Measurements from ENCODE around the gene ZNF486. TPM values are rescaled to one million over a fixed set of nuclear protein-coding genes. Genes with fewer than 3 reads are reported as not detected.
A peak's percentile ranks its signal among the peaks of the same experiment; 100 is the strongest.

The ZNF486 gene
- total and polyA plus RNA-seq, 2 donors (not counting 1 experiment from before 2014, with no cell fraction given): 5.3 to 16.6 TPM

- 82% methylated on average over 4 of the region's 4 CpGs for WGBS (ENCODE audit: insufficient coverage)
- ChIA-PET CTCF (no interaction called here), POLR2A (no interaction called here)
- Mint-ChIP-seq H3K27me3 (no peaks in the 10 kb centered on the region), H3K4me3 (no peak overlapping the region), H3K4me1 (peaks cover 19% of the 10 kb centered on the region), H3K9me3 (ENCODE audit: insufficient read depth) (no peaks in the 10 kb centered on the region), H3K27ac (no peak overlapping the region)
- H3K79me2 ChIP-seq (ENCODE audit: control insufficient read depth, insufficient read depth, low read length): no peaks in the 10 kb centered on the region
- intact Hi-C loops (cut with micrococcal nuclease): no loop called here
- H3K4me3 ChIP-seq (ENCODE audit: control extremely low read depth in 1 of 5, extremely low read depth in 1 of 5, insufficient read depth in 1 of 5, low read depth in 2 of 5, low read length in 4 of 5): no peak overlapping the region
- H2AFZ ChIP-seq (ENCODE audit: insufficient read depth, low read depth, low read length, poor library complexity, severe bottlenecking): peak overlapping the region; percentile 20
- H3K4me1 ChIP-seq (ENCODE audit: control insufficient read depth in 2 of 2, insufficient read depth in 2 of 2, low read length in 2 of 2): peaks cover 0 to 13% of the 10 kb centered on the region in 2 donors
- H4K20me1 ChIP-seq (ENCODE audit: control insufficient read depth, insufficient read depth, low read length, poor library complexity, severe bottlenecking): no peaks in the 10 kb centered on the region
- H3K9me3 ChIP-seq (ENCODE audit: control extremely low read depth in 1 of 3, control insufficient read depth in 2 of 3, insufficient read depth in 1 of 3, low read length in 2 of 3): peaks cover 0 to 9% (median 0%) of the 10 kb centered on the region in 3 donors
- no peak for ATAC-seq (ENCODE audit: low read depth)
- no peaks in the 10 kb centered on the region for H3K36me3 ChIP-seq (replicated peaks in 1 of 2; ENCODE audit: control extremely low read depth in 1 of 2, control insufficient read depth in 1 of 2, extremely low read depth in 1 of 2, insufficient read depth in 2 of 2, low read length in 1 of 2)
- H3K4me2 ChIP-seq (replicated peaks; ENCODE audit: low read depth, low read length, poor library complexity, severe bottlenecking): peak overlapping the region; percentile 58
- H3K27me3 ChIP-seq (replicated peaks in 1 of 4; ENCODE audit: control extremely low read depth in 1 of 4, control insufficient read depth in 3 of 4, insufficient read depth in 4 of 4, low read length in 3 of 4): no peaks in the 10 kb centered on the region
- TF ChIP-seq EZH2 (IDR thresholded peaks at IDR 0.05; ENCODE audit: borderline replicate concordance, insufficient read depth, low read depth, low read length, poor library complexity, severe bottlenecking): no peak
- no peak for TF ChIP-seq CTCF (IDR thresholded peaks at IDR 0.05)
- H3K9ac ChIP-seq (ENCODE audit: low read length): no peak overlapping the region
- peak; percentile 21 for DNase-seq
- no peak overlapping the region for H3K27ac ChIP-seq (ENCODE audit: low read length in 2 of 2)
Measured at GRCh38 chr19:20243629-20244028, 76.6 kb downstream of the ZNF486 start.

- intact Hi-C loops (cut with micrococcal nuclease): no loop called here
- Histone ChIP-seq H3K27me3 (replicated peaks in 1 of 4; ENCODE audit: control extremely low read depth in 1 of 4, control insufficient read depth in 3 of 4, insufficient read depth in 4 of 4, low read length in 3 of 4) (no peaks in the 10 kb centered on the region), H3K27ac (ENCODE audit: low read length in 2 of 2) (no peak overlapping the region), H3K9me3 (ENCODE audit: control extremely low read depth in 1 of 3, control insufficient read depth in 2 of 3, insufficient read depth in 1 of 3, low read length in 2 of 3) (peaks cover 0 to 9% (median 0%) of the 10 kb centered on the region in 3 donors), H3K4me3 (ENCODE audit: control extremely low read depth in 1 of 5, extremely low read depth in 1 of 5, insufficient read depth in 1 of 5, low read depth in 2 of 5, low read length in 4 of 5) (peak overlapping the region in 2 of 5 experiments; percentile 27 to 29), H4K20me1 (ENCODE audit: control insufficient read depth, insufficient read depth, low read length, poor library complexity, severe bottlenecking) (no peaks in the 10 kb centered on the region), H3K36me3 (replicated peaks in 1 of 2; ENCODE audit: control extremely low read depth in 1 of 2, control insufficient read depth in 1 of 2, extremely low read depth in 1 of 2, insufficient read depth in 2 of 2, low read length in 1 of 2) (no peaks in the 10 kb centered on the region), H3K4me2 (replicated peaks; ENCODE audit: low read depth, low read length, poor library complexity, severe bottlenecking) (peak overlapping the region; percentile 58), H3K79me2 (ENCODE audit: control insufficient read depth, insufficient read depth, low read length) (no peaks in the 10 kb centered on the region), H3K4me1 (ENCODE audit: control insufficient read depth in 2 of 2, insufficient read depth in 2 of 2, low read length in 2 of 2) (peaks cover 0 to 13% of the 10 kb centered on the region in 2 donors), H2AFZ (ENCODE audit: insufficient read depth, low read depth, low read length, poor library complexity, severe bottlenecking) (peak overlapping the region; percentile 20), H3K9ac (ENCODE audit: low read length) (peak overlapping the region; percentile 16)
- WGBS (ENCODE audit: insufficient coverage): 56% methylated on average over 2 of the region's 3 CpGs
- ATAC-seq (ENCODE audit: low read depth) (peak; percentile 73), DNase-seq (peak; percentile 64)
- ChIA-PET CTCF (no interaction called here), POLR2A (no interaction called here)
- Mint-ChIP-seq H3K4me3 (peak overlapping the region; percentile 72), H3K4me1 (peaks cover 19% of the 10 kb centered on the region), H3K27ac (peak overlapping the region; percentile 43), H3K9me3 (ENCODE audit: insufficient read depth) (no peaks in the 10 kb centered on the region), H3K27me3 (no peaks in the 10 kb centered on the region)
- TF ChIP-seq CTCF (IDR thresholded peaks at IDR 0.05): no peak
- no peak for TF ChIP-seq EZH2 (IDR thresholded peaks at IDR 0.05; ENCODE audit: borderline replicate concordance, insufficient read depth, low read depth, low read length, poor library complexity, severe bottlenecking)
Measured at GRCh38 chr19:20244356-20244755, 77.3 kb downstream of the ZNF486 start.

Data from B cell (primary cell).